HepG2 (cell line): Measurements from ENCODE around the gene PTPN2. TPM values are rescaled to one million over a fixed set of nuclear protein-coding genes. Genes with fewer than 3 reads are reported as not detected.

ENCODE experiments used
- GATA4 ChIP-seq: sonication (generic); IDR thresholded peaks from 2 replicates; pipeline ENCODE4 v1.6.1; 2016; ENCODE audit warnings: antibody characterized with exemption, low read depth, borderline replicate concordance
- ISL2 ChIP-seq: sonication (generic); formaldehyde crosslinking; IDR thresholded peaks from 2 replicates; pipeline ENCODE4 v1.5.0; 2020; ENCODE audit warnings: missing genetic modification reagents
- KAT2B ChIP-seq: fragments of 150-350 bp; IDR thresholded peaks from 2 replicates; pipeline ENCODE4 v1.6.1; 2014; ENCODE audit warnings: low read depth, low read length, borderline replicate concordance
- LCORL ChIP-seq, 2 experiments: fragments of 450-650 bp in 1 of 2; sonication (generic) in 1 of 2; formaldehyde crosslinking in 1 of 2; IDR thresholded peaks; 2 replicates each; pipeline versions ENCODE4 v1.5.0 to v1.6.1; 2017 to 2020; ENCODE audit warnings: antibody characterized with exemption in 1 of 2, missing genetic modification reagents in 1 of 2
- NCOA5 ChIP-seq: sonication (generic); formaldehyde crosslinking; IDR thresholded peaks from 2 replicates; pipeline ENCODE4 v1.4.0; 2020; ENCODE audit warnings: missing genetic modification reagents
- RFXAP ChIP-seq: sonication (generic); formaldehyde crosslinking; IDR thresholded peaks from 2 replicates; pipeline ENCODE4 v1.4.0; 2020; ENCODE audit warnings: missing genetic modification reagents, borderline replicate concordance
- RXRA ChIP-seq: sonication (generic); formaldehyde crosslinking; IDR thresholded peaks from 2 replicates; pipeline ENCODE4 v1.5.1; 2020; ENCODE audit warnings: missing genetic modification reagents
- SIX1 ChIP-seq: sonication (generic); formaldehyde crosslinking; IDR thresholded peaks from 2 replicates; pipeline ENCODE4 v1.4.0; 2020; ENCODE audit warnings: missing genetic modification reagents, borderline replicate concordance
- SMARCE1 ChIP-seq: fragments of 450-650 bp; IDR thresholded peaks from 2 replicates; pipeline ENCODE4 v1.6.1; 2017; ENCODE audit warnings: borderline replicate concordance
- SP1 ChIP-seq, 2 experiments: fragments of 450-650 bp in 1 of 2; sonication (generic) in 1 of 2; formaldehyde crosslinking in 1 of 2; IDR thresholded peaks; 2 replicates each; pipeline versions ENCODE4 v1.4.0 to v1.6.1; 2016 to 2020; ENCODE audit warnings: missing genetic modification reagents in 1 of 2
- SUZ12 ChIP-seq: fragments of 150-350 bp; IDR thresholded peaks from 2 replicates; pipeline ENCODE4 v1.6.1; 2014; ENCODE audit warnings: low read depth, low read length
- TRIM24 ChIP-seq: sonication (generic); formaldehyde crosslinking; IDR thresholded peaks from 2 replicates; pipeline ENCODE4 v1.8.0; 2022; ENCODE audit warnings: mild to moderate bottlenecking, missing genetic modification reagents
- ZEB1 ChIP-seq: IDR thresholded peaks from 2 replicates; pipeline ENCODE4 v1.6.1; 2012; ENCODE audit warnings: mild to moderate bottlenecking, low read depth, inconsistent platforms; ENCODE audit not compliant: insufficient replicate concordance
- ZMYM4 ChIP-seq: sonication (generic); formaldehyde crosslinking; IDR thresholded peaks from 2 replicates; pipeline ENCODE4 v1.8.1; 2023; ENCODE audit warnings: mild to moderate bottlenecking, missing genetic modification reagents
- ZNF17 ChIP-seq: sonication (generic); formaldehyde crosslinking; IDR thresholded peaks from 2 replicates; pipeline ENCODE4 v1.5.0; 2020; ENCODE audit warnings: mild to moderate bottlenecking, missing genetic modification reagents
- ZNF274 ChIP-seq: sonication (generic); formaldehyde crosslinking; IDR thresholded peaks from 2 replicates; pipeline ENCODE4 v1.5.1; 2020; ENCODE audit warnings: mild to moderate bottlenecking, missing genetic modification reagents
- ZNF317 ChIP-seq: sonication (generic); formaldehyde crosslinking; IDR thresholded peaks from 2 replicates; pipeline ENCODE4 v1.5.0; 2020; ENCODE audit warnings: mild to moderate bottlenecking, missing genetic modification reagents
- ZNF556 ChIP-seq: sonication (generic); formaldehyde crosslinking; IDR thresholded peaks from 2 replicates; pipeline ENCODE4 v1.4.0; 2020; ENCODE audit warnings: mild to moderate bottlenecking, missing genetic modification reagents, borderline replicate concordance
- ZNF564 ChIP-seq: sonication (generic); formaldehyde crosslinking; IDR thresholded peaks from 2 replicates; pipeline ENCODE4 v1.8.1; 2023; ENCODE audit warnings: mild to moderate bottlenecking, missing genetic modification reagents
- polyA plus RNA-seq, 8 experiments: library from polyadenylated mRNA; depleted of rRNA in 3 of 8; stranded (reverse) in 7 of 8; unstranded in 1 of 8; fragments of >200 nt; fragmentation: Illumina TruSeq in 4 of 8; extraction: Trizol in 4 of 8; gene quantifications; 2 replicates each; pipeline versions ENCODE4 v1.2.1 to v1.2.3, GENCODE V29; 2011 to 2016; ENCODE audit warnings: low read depth in 4 of 8, missing spikeins in 1 of 8, mixed read lengths in 1 of 8; ENCODE audit not compliant: insufficient read depth in 1 of 8
- total RNA-seq, 5 experiments: library from RNA; depleted of rRNA; stranded (reverse); fragments of >200 nt; fragmentation: Illumina TruSeq; extraction: Trizol; gene quantifications; 2 replicates each; pipeline ENCODE4 v1.2.3, GENCODE V29; 2016; ENCODE audit warnings: low read depth in 1 of 5
- TF ChIP-seq, protein P1 (sequence below): sonication (generic); formaldehyde crosslinking; IDR thresholded peaks from 2 replicates; pipeline ENCODE4 v1.4.0; 2020; ENCODE audit warnings: mild to moderate bottlenecking, missing genetic modification reagents
- TF ChIP-seq, protein P2 (sequence below): sonication (generic); formaldehyde crosslinking; IDR thresholded peaks from 2 replicates; pipeline ENCODE4 v1.8.1; 2023; ENCODE audit warnings: mild to moderate bottlenecking, inconsistent platforms, moderate library complexity, missing genetic modification reagents, borderline replicate concordance
- TF ChIP-seq, protein P3 (sequence below): IDR thresholded peaks from 2 replicates; pipeline ENCODE4 v1.6.1; 2016; ENCODE audit warnings: missing biosample characterization, missing genetic modification reagents, low read depth

PTPN2 gene
- total and polyA plus RNA-seq, 2 of the 13 experiments (the other 11 are each of a cell fraction or from before 2014, with no cell fraction given): 24.9 to 41.5 TPM

DNA sequence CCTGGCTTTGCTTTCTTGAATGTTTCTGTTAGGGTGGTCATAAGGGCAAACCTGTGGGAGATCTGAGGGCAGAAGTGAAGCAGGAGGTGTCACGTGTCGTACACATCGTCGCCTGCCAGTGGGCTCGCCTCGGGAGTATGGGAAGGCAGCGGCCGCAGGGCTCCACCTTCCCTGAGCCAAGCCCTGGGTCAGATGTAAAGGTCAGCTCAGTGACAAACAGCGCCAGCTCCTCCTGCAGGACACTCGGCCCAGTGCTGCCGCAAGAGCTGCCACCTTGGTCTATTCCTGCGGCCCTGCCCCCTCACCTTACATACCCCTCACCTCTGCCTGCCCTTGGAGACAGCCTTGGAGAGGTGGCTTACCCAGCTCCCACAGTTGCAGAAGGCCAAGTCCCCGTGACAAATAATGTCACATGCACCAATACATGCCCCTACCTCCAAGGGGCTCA lies 117.0 kb downstream of the PTPN2 start (continued):
- TF ChIP-seq, protein P1, sequence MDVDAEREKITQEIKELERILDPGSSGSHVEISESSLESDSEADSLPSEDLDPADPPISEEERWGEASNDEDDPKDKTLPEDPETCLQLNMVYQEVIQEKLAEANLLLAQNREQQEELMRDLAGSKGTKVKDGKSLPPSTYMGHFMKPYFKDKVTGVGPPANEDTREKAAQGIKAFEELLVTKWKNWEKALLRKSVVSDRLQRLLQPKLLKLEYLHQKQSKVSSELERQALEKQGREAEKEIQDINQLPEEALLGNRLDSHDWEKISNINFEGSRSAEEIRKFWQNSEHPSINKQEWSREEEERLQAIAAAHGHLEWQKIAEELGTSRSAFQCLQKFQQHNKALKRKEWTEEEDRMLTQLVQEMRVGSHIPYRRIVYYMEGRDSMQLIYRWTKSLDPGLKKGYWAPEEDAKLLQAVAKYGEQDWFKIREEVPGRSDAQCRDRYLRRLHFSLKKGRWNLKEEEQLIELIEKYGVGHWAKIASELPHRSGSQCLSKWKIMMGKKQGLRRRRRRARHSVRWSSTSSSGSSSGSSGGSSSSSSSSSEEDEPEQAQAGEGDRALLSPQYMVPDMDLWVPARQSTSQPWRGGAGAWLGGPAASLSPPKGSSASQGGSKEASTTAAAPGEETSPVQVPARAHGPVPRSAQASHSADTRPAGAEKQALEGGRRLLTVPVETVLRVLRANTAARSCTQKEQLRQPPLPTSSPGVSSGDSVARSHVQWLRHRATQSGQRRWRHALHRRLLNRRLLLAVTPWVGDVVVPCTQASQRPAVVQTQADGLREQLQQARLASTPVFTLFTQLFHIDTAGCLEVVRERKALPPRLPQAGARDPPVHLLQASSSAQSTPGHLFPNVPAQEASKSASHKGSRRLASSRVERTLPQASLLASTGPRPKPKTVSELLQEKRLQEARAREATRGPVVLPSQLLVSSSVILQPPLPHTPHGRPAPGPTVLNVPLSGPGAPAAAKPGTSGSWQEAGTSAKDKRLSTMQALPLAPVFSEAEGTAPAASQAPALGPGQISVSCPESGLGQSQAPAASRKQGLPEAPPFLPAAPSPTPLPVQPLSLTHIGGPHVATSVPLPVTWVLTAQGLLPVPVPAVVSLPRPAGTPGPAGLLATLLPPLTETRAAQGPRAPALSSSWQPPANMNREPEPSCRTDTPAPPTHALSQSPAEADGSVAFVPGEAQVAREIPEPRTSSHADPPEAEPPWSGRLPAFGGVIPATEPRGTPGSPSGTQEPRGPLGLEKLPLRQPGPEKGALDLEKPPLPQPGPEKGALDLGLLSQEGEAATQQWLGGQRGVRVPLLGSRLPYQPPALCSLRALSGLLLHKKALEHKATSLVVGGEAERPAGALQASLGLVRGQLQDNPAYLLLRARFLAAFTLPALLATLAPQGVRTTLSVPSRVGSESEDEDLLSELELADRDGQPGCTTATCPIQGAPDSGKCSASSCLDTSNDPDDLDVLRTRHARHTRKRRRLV (CRISPR knock-in tag): no peak
- TF ChIP-seq KAT2B (no peak), TRIM24 (CRISPR knock-in tag) (no peak), ZNF274 (CRISPR knock-in tag) (no peak), SP1 (IDR thresholded peaks at IDR 0.05) (no peak), SP1 (CRISPR knock-in tag; IDR thresholded peaks at IDR 0.05) (peak; percentile 22; the same call in 1 of the 2 replicates), RXRA (CRISPR knock-in tag) (peak; percentile 86), GATA4 (no peak), ZNF317 (CRISPR knock-in tag) (no peak), RFXAP (CRISPR knock-in tag) (0 out of 2 replicates have a peak, but pooled peaks have one; percentile 64), ZMYM4 (CRISPR knock-in tag) (peak; percentile 87), NCOA5 (no peak), ZEB1 (no peak), ZNF17 (CRISPR knock-in tag) (no peak), SUZ12 (no peak), ZNF564 (CRISPR knock-in tag) (no peak), ISL2 (CRISPR knock-in tag) (peak; percentile 49; the same call in 1 of the 2 replicates), LCORL (IDR thresholded peaks at IDR 0.05) (no peak), LCORL (CRISPR knock-in tag; IDR thresholded peaks at IDR 0.05) (peak; percentile 73; the same call in 1 of the 2 replicates), SIX1 (CRISPR knock-in tag) (no peak), SMARCE1 (no peak), ZNF556 (CRISPR knock-in tag) (no peak; the same call in 1 of the 2 replicates)
- TF ChIP-seq, protein P2, sequence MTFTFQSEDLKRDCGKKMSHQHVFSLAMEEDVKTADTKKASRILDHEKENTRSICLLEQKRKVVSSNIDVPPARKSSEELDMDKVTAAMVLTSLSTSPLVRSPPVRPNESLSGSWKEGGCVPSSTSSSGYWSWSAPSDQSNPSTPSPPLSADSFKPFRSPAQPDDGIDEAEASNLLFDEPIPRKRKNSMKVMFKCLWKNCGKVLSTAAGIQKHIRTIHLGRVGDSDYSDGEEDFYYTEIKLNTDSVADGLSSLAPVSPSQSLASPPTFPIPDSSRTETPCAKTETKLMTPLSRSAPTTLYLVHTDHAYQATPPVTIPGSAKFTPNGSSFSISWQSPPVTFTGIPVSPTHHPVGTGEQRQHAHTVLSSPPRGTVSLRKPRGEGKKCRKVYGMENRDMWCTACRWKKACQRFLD (CRISPR knock-in tag): 0 out of 2 replicates have a peak, but pooled peaks have one; percentile 41
- TF ChIP-seq, protein P3, sequence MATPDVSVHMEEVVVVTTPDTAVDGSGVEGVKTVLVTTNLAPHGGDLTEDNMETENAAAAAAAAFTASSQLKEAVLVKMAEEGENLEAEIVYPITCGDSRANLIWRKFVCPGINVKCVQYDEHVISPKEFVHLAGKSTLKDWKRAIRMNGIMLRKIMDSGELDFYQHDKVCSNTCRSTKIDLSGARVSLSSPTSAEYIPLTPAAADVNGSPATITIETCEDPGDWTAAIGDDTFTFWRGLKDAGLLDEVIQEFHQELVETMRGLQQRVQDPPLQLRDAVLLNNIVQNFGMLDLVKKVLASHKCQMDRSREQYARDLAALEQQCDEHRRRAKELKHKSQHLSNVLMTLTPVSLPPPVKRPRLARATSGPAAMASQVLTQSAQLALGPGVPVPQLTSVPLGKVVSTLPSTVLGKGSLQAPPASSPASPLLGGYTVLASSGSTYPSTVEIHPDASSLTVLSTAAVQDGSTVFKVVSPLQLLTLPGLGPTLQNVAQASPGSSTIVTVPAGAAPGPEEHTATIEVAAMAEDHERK (CRISPR knock-in tag): no peak
